Erythroblast (primary cell): ENCODE results near the gene TYROBP.

ENCODE experiments used
- GATA1 ChIP-seq: IDR thresholded peaks from 2 replicates; pipeline ENCODE4 v1.6.1; 2011; ENCODE audit warnings: low read depth, mild to moderate bottlenecking, control low read depth, low read length, moderate library complexity
- POLR2A ChIP-seq: IDR thresholded peaks from 2 replicates; pipeline ENCODE4 v1.6.1; 2011; ENCODE audit warnings: mild to moderate bottlenecking, low read length

DNA sequence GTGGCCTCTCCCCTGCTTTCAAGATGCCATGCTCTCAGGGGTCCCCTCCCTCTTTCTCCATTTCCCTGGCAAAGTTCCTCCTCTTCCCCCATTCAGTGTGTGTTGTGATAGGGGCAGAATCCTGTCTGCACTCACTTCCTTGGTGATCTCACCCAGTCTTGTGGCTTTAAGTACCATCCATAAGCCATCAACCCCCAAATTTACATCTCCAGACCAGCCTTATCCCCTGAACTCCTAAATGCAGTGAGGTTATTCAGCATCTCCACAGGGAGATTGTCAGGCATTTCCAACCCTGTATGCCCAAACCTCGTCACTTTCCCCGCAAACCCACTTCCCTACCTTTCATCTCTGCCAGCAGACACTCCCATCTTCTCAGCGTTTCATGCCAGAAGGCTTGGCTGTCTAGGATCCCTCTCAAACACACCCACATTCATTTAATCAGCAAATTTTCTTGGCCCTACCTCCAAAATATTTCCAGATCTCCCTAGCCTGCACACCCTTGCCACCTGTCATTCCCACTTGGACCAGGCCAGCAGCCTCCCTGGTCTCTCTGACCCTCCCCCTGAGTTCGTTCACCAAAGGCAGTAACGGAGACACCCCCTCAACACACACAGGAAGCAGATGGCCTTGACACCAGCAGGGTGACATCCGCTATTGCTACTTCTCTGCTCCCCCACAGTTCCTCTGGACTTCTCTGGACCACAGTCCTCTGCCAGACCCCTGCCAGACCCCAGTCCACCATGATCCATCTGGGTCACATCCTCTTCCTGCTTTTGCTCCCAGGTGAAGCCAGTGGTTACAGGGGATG is 6.0 kb downstream of the TYROBP start, which contains the start of gene HCST:
- TF ChIP-seq POLR2A (no peak), GATA1 (no peak)
